ENCODE results near the gene SUMO4. TPM values are rescaled to one million over a fixed set of nuclear protein-coding genes. Genes with fewer than 3 reads are reported as not detected.

The SUMO4 gene
- total and polyA plus RNA-seq, 2 of the 8 experiments (the other 6 are each of a cell fraction or from before 2014, with no cell fraction given): 0.09 to 1.3 TPM

DNA sequence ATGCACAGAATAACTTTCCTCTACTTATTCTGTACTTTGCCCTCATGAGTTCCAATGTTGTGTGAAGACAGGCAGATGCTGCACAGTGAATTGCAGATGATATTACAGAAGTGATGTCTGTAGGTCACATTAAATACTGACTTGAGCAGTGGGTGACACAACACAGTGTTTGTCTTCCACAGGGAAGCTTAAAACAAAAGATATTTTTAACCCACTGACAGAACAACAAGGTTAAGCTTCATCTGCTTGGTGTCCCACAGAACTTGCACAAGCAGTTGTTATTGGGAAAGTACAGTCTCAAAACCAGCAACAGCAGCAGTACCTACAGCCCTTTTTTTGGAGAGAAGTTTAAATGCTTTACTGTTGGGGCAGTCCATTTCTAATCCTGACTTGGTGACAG, 10.5 kb downstream of the SUMO4 start (continued):
- no peak for TF ChIP-seq HDAC2 (IDR thresholded peaks at IDR 0.05; ENCODE audit: borderline replicate concordance in 1 of 2, low read depth in 2 of 2, low read length in 2 of 2)
- no peak for TF ChIP-seq KDM5A (IDR thresholded peaks at IDR 0.05; ENCODE audit: low read length)
- no peak for TF ChIP-seq RAD21 (IDR thresholded peaks at IDR 0.05 in 1 of 2, conservative IDR thresholded peaks at IDR 0.05 in 1 of 2; ENCODE audit: low read depth in 2 of 2, low read length in 2 of 2)

All from H1 (cell line).